CD4-positive, alpha-beta T cell treated with Interleukin-2 at 100 ng/mL for 4 hours (primary cell): ENCODE results near the gene UBL4A.
A peak's percentile ranks its signal among the peaks of the same experiment; 100 is the strongest.

Source experiments
- DNase-seq: peaks from one replicate; pipeline ENCODE4 v3.0.0-alpha.2; 2020; ENCODE audit warnings: low spot score

Gene UBL4A

DNA sequence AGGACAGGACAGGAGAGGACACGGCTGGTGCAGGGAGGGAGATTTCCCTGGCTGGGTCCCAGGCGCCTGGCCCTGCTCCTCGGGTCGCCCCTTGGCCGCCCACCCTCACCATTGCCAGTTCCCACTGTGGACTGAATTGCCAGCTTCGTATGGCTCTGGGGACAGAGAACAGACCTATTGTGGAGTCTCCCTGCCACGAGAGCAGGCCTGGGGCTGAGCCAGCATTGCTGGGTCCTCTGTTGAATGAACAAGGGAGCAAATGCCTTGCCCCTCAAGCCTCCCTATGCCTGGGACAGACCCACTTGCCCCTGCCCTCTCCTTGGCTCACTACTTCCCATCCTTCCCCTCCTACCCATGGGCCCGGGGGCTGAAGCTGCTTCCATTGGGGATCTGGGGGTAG lies 24.0 kb downstream of the UBL4A start:
- DNase-seq = no peak

DNA sequence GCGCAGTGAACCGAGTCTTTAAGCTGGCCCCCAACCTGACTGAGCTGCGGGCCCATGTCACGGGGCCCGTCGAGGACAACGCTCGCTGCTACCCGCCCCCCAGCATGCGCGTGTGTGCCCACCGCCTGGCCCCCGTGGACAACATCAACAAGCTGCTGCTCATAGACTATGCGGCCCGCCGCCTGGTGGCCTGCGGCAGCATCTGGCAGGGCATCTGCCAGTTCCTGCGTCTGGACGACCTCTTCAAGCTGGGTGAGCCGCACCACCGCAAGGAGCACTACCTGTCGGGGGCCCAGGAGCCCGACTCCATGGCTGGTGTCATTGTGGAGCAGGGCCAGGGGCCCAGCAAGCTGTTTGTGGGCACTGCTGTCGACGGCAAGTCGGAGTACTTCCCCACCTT lies 26.1 kb downstream of the UBL4A start:
- no peak for DNase-seq

DNA sequence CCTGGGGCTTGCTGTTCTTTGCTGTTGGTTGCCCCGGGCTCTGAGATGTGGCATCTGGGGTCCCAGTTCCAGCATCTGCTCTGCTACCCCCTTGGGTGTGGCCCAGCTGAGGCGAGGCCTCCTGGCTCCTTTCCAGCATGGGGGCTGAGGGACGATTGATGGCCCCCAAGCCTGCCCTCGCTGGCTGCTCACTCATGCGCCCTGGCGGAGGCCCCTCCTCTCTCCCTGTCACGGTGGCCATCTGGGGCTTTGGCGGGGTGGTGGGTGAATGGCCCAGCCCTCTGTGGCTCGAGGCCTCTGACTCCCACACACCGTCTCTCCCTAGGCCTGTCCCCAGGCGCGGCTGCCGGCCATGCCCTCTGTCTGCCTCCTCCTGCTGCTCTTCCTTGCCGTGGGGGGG lies 26.6 kb downstream of the UBL4A start:
- no peak for DNase-seq

DNA sequence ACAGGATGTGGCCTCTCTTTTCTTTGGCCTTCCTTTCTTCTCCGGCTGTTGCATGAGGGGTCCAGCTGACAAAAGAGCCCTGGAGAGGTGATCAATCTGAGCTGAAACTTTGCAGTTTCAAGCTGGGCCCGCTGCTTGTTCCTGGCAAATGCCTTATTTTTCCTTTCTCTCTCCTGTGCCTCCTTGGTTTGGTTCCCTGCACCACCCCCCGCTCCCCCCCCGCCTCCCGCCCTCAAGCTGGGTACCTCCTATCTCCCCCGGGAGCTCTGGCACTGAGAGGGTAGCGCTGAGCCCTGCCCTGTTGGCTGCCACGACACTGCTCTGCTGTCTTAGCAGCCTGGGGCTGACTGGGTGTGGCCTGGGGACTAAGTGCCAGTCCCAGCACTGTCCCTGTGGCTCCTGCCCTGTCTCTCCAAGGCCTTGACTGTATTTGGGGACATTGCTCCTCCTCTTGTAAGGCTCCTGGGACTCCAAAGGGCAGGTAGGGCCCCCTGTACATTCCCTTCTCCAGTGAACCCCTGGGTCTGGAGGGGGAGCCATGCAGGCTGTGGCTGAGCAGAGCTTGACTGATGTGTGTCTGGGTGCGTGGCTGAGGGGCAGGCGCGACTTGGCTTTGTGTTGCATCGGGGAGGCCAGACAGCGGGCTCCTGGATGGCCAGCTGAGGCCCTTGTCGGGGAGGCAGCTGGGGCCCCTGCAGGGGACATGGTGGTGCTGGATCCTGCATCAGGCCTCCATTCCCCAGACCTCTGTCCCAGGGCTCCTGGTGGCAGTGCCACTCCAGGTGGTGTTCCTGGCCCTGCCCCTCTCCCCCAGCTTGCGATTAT lies 27.2 kb downstream of the UBL4A start:
- peak; percentile 19 for DNase-seq

DNA sequence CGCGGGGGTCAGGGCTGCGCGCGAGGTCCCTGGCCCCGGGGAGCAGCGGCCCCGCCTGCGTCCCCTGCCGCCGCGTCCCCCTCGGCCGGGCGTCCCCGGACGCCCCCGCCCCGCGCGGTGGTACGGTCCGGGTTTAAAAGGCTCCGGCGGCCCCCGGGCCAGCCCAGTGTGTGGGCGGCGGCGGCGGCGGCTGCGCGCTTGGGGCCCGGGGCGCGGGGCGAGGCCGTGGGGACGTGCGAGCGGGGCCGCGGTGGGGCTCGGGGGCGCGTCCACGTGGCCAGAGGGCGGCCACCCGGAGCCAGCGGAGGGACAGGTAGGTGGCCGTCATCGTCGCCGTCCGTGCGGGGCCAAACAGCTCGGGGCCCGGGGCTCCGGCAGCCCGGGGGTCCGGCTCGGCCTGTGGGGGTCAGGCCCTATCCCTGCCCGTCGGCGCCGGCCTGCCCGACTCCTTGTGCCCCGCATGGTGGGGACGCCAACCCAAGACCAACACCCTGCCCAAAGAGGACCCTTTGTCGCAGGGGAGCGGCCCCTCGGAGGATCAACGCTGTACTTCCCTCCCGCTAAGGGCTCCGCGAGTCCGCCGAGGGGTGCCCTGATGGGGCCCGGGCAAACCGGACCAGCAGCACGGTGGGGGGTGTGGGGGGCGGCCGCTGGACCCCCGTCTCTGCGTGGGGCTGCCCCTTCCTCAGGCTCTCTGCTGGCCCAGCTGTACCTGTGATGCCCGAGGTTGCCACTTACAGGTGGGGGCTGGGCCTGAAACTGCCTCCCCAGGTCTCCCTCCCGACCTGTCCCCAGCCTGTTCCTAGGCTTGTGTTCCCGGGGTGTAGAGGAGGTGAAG lies 28.1 kb downstream of the UBL4A start, which contains the start of gene PLXNA3:
Gene PLXNA3, plus strand, starts transcription at position 166 of the 838 bp plus-strand sequence. CDS start 1,903 bp downstream, outside the sequence.
- DNase-seq = peak; percentile 67

DNA sequence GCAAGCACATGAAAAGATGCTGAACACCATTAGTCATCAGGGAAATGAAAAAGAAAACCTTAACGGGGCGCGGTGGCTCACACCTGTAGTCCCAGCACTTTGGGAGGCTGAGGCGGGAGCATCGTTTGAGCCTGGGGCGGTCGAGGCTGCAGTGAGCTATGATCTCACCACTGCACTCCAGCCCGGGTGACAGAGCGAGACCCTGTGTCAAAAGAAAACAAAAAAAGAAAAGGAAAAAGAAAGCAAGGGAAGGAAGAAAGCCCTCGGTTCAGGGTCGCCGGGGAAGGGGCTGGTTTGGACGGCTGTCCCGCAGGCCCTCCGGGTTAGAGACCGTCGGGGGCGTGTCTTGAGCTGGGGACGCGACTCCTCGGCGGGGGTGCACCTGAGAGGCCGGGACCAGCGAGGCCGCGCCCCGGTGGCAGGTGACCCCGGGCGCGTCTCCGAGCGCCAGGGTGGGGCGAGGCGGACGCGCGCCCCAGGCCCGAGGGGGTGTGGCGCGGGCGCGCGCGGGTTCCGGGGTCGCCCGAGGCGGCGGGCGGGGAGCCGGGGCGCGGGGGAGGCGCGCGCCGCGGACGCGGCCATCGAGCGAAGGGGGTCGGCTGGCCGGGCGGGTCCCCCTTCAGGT lies 28.8 kb downstream of the UBL4A start:
- DNase-seq = peak; percentile 63

DNA sequence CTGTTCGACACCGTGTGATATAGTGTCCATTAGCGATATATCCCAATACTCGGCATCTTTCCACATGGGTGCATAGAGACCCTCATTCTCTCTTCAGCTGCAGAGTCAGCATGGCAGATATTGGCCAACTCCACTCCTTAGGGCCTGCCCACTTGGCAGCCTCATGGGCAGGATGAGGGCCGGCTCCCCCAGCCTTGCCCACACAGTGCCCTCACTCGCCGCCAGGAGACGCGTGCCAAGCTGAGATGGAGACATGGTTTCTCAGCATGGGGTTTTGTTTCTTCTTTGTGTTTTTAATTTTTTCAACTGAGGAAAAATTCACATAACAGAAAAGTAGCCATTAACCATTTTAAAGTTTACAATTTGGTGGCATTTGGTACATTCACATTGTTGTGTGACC lies 33.6 kb downstream of the UBL4A start:
- DNase-seq = no peak

DNA sequence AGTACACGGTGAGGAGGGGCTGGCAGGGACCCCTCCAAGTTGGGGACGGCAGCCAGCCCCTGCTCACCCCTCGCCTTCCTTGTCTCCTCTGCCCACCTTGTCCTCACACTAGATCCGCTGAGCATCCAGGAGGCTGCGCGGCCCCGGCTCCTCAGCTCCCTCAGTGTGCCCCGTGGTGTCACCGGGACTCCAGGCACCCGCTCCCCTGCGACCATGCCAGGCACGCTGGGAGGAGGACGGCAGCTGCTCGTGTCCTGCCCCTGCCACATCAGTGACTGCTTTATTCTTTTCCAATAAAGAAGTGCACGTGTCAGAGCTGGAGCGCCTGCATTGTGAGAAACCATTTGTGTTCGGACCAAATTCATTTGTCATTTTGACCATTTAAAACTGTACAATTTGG lies 36.1 kb downstream of the UBL4A start:
- DNase-seq = no peak

DNA sequence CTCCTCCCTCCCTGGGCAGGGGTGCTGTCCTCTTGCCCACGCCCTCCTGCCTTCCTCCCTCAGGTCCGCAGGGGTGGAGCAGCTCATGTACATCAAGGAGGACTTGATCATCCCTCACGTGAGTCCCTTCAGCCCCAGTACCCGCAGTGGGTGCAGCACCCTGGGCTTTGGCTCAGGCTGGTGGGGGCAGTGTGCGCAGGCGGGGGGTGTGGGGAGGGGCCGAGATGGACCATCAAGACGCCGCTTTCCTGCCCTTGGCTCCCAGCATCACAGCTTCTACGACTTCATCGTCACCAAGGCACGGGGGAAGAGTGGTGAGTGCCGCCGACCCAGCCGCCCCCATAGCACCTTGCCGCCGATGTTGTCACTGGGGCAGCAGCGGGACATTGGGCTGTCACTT lies 36.8 kb downstream of the UBL4A start:
- DNase-seq = no peak

DNA sequence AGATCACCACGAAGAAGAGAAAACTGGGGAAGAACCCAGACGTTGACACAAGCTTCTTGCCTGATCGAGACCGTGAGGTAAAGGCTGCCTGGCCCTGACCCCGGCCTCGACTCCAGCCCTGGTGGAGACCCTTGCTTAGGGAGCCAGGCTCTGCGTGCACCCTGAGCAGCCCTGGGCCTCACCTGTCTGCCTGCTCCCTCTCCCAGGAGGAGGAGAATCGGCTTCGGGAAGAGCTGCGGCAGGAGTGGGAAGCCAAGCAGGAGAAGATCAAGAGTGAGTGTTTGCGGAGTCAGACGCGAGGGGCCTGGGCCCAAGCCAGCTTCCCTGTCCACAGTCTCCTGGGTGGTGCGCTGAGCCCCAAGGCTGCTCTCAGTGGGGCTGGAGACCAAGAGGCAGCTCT lies 37.9 kb downstream of the UBL4A start:
- no peak for DNase-seq

DNA sequence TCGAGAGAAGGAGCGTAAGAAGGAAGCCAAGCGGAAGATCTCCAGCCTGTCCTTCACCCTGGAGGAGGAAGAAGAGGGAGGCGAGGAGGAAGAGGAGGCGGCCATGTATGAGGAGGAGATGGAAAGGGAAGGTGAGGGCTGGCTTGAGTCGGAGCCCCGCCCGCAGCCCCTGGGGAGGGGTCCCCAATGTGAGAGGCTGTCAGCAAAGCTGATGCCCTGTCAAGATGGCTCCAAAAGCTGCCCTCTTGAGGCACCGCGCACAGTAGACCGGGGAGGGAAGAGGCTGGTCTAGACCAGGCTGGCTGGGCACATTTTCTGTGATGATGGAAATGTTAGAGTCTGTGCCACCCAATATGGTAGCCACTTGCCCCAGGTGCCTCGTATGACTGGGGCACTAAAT lies 40.0 kb downstream of the UBL4A start:
- DNase-seq = no peak

DNA sequence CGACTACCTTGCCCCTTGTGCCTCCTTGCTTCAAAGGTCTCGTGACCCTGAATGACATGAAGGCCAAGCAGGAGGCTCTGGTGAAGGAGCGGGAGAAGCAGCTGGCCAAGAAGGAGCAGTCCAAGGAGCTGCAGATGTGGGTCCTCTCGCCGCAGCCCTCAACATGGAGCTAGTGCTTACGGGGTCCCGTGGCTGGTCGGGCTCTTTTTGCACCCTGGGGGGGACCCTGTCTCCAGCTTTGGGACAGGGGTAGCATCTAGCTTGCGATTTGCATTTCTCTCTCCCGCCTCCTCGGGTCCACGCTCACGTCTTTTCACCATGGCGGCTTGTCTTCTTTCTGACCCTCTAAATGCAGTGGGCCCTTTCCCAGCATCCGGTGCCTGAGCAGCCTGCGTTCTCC lies 40.6 kb downstream of the UBL4A start:
- DNase-seq = no peak

DNA sequence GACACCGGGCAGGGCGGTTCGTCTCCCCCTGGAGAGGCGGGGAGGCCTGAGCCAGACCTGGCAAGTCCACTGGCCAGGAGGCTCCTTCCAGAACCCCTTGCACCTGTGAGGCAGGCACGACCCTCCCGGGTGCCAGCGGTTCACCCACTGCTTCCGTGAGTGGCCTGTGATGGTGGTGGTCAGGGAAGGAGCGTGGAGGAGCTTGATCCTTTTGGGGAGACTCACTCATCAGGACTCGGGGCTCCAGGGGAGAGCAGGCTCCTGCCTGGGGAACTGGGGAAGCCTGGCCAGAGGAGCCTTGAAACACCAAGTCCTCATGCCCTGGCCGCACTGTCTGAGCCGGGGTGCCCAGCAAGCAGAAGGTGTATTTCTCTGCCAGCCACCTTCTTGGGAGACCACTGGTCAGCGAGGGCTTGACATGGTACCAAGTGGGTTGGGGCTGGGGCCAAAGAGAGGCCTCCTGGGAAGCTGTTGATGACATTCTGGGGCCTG lies 41.6 kb downstream of the UBL4A start:
- no peak for DNase-seq

DNA sequence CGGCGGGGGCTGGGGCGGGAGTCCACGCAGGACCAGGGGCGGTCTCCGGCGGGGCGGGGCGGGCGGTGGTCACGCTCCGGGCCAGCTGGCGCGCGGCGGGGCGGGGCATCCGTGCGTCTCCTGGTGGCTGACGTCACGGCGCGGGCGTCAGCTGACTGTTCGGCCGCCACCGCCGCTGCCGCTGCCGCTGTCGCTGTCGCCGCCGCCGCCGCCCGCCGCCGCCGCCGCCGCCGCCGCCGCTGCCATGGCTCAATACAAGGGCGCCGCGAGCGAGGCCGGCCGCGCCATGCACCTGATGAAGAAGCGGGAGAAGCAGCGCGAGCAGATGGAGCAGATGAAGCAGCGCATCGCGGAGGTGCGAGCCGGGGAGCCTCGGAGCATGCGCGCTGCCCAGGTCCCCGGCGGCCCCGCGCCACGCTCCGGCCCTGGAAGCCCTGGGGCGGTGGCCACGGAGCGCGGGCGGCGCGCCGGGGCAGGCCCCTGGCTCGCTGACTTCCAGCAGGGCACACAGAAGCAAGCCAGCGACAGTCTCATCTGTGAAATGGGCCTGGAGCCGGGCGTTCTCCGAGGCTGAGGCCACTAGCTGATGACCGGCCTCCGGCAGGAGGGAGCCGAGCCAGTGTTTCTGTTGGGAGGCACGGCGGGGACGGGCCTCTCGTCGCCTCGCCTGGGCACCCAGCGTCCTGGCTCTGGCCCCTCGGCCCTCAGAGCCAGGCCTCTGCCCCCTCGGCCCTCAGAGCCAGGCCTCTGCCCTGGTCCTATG lies 42.2 kb downstream of the UBL4A start, which contains the start of gene FAM50A:
Gene FAM50A, plus strand, starts transcription at position 150 of the 763 bp plus-strand sequence. Its CDS starts 95 bp downstream, at position 245.
- peak; percentile 61 for DNase-seq

DNA sequence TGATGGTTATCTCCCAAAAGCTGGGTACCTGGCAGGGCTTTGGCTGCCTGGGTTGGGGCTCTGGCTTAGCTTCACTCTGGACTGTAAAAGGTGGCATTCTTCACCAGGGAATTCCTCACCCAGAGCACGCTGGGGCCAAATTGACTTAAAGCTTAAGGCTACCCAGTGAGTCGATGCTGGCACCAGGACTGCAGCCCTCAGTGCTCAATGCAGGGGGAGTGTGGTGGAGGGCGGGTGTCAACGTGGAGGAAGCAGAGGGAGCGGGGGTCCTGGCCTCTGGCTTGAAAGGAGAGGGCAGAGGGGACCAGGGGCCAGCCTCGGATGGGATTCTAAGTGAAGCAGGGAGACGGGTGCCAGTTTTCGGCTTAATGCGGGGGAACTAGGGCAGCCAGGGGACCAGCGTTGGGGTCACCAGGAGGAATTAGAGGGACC lies 42.9 kb downstream of the UBL4A start:
- DNase-seq = no peak

DNA sequence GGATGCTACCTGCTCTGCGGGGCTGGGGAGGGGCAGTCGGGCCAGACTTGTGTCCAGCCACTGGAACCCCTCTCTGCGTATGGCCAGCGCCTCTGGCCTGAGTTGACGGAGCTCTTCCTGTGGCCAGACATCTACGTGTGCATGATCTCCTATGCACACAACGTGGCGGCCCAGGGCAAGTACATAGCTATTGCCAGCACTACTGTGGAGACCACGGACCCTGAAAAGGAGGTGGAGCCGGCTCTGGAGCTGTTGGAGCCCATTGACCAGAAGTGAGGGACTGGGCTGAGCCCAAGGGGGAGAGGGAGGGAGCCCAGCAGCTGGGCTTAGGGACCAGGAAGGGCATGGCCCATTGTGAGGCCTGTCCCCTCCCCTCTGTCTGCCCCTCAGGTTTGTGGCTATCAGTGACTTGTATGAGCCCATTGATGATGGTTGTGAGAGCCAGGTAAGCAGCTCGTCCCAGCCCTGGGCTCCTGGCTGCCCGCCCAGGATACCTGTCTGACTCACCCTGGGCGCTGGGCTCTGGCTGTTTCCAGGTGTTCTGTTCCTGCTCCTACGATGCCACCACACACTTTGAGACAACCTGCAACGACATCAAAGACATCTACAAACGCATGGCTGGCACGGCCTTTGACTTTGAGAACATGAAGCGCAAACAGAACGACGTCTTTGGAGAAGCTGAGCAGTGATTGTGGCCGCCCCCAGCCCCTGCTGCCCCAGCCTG lies 44.3 kb downstream of the UBL4A start:
- no peak for DNase-seq

DNA sequence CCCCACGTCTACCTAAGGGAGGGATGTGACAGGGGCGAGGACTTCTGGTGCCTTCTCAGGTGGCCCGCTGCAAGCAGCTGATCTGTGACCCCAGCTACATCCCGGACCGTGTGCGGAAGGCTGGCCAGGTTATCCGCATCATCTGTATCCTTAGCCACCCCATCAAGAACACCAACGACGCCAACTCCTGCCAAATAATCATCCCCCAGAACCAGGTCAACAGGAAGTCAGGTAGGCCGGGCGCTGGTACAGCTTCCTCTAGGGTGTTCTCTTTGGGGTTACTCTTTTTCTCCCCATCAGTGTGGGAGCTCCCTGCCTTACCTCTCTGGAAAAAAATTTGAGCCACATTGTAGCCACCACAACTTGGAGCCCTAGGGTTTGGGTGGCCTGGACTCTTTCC lies 44.9 kb downstream of the UBL4A start:
- peak; percentile 3 for DNase-seq

DNA sequence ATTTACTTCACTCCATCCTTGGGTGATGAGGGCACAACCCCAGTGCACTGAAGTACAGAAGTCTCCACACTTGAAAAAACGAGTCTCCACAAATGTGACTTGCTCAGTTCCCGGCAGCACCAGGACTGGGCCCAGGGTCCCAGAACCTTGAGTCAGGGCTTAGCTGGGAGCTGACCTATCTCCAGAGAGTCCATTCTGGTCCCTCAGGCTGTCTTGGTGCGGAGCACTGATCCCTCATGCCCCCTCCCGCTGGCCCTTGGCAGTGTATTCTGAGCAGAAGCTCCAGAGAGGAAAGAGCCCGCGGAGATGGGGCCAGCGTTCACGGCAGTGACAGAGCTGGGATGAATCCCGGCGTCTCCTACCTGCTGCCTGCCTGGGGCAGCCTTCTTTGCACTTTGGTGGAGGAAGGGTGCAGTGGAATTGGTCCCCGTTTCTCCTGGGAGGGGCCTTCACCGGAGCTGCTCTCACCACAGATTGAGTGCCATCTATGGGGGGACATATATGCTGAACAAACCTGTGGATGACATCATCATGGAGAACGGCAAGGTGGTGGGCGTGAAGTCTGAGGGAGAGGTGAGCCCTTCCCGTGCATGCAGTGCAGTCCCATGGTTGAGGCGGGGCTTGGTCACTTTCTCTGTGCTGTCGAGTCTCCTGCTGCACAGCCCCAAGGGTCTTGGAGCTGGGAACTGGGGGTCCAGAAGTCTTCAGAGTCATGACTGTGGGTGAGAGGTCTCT lies 45.6 kb downstream of the UBL4A start:
- no peak for DNase-seq

DNA sequence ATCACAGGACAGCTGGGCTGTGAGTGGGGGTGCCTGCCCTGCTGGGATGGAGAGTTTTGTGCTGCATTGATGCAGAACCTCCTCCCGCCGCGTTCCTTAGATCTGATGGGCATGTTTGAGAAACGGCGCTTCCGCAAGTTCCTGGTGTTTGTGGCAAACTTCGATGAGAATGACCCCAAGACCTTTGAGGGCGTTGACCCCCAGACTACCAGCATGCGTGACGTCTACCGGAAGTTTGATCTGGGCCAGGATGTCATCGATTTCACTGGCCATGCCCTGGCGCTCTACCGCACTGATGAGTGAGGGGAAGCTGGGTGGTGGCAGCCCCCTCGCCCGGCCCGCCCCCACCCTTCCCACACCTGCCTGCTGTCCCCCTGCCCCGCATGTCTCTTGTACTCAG lies 46.6 kb downstream of the UBL4A start:
- no peak for DNase-seq
